ENCODE measurements around the gene CRIM1. TPM values are rescaled to one million over a fixed set of nuclear protein-coding genes. Genes with fewer than 3 reads are reported as not detected.

CRIM1 gene
- polyA plus RNA-seq, 2 of the 4 experiments (the other 2 are of a cell fraction), result 127 to 208 TPM

DNA sequence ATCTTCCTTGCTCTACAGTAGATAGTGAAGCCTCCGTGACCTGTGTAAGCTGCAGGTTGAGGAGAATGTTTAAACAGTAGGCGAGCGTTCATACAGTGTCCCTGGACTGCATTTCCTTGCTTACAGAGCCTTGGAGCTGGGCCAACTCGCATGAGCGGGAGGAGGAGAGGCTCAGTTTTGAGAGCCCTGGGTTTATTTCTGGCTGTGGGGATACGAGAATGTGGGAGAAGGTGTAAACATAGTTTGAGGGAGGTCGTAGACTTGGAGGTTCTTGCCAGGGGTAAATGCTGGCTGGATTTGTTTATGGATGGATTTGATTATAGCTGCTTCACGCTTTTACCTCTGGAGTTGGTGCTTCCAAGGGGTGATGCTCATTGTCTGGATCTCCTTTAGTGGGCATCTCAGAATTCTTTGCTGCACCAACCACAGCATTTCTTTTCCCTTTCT is 20.8 kb downstream of the CRIM1 start:
- no peaks in the 10 kb centered on the region for H3K9me3 ChIP-seq
- FAIRE-seq, result no peak
- ChIA-PET POLR2A (interaction anchor here (0.8 to 1.7 kb wide), 4 partner anchors 21 to 84 kb away, joined by 3 to 11 read pairs (median 4); partner anchors contain the start of gene CRIM1), CTCF (interaction anchor here (0.6 to 6.5 kb wide), 25 partner anchors 8 to 409 kb away, joined by 3 to 37 read pairs (median 3); partner anchors contain the start of gene CRIM1)
- peak in 1 of 2 experiments; percentile 77 for DNase-seq (ENCODE audit: low read depth in 1 of 2, low spot score in 1 of 2)
- TF ChIP-seq MAX (IDR thresholded peaks at IDR 0.05), result peak; percentile 28; the same call in 1 of the 2 replicates
- TF ChIP-seq HOXA7 (CRISPR knock-in tag; IDR thresholded peaks at IDR 0.05), result 0 out of 2 replicates have a peak, but pooled peaks have one; percentile 73
- 0 out of 5 replicates have a peak, but pooled peaks of 1 of the 2 experiments have one; percentile 12 for TF ChIP-seq JUN (IDR thresholded peaks at IDR 0.05)
- TF ChIP-seq RAD21 (conservative IDR thresholded peaks at IDR 0.05 in 1 of 2, IDR thresholded peaks at IDR 0.05 in 1 of 2), result no peak
- no peak for TF ChIP-seq BHLHE40 (IDR thresholded peaks at IDR 0.05; ENCODE audit: low read depth, low read length)
- no peak for TF ChIP-seq SMC3 (IDR thresholded peaks at IDR 0.05)
- no peak for TF ChIP-seq EHF (CRISPR knock-in tag; IDR thresholded peaks at IDR 0.05)
- TF ChIP-seq, protein P1, sequence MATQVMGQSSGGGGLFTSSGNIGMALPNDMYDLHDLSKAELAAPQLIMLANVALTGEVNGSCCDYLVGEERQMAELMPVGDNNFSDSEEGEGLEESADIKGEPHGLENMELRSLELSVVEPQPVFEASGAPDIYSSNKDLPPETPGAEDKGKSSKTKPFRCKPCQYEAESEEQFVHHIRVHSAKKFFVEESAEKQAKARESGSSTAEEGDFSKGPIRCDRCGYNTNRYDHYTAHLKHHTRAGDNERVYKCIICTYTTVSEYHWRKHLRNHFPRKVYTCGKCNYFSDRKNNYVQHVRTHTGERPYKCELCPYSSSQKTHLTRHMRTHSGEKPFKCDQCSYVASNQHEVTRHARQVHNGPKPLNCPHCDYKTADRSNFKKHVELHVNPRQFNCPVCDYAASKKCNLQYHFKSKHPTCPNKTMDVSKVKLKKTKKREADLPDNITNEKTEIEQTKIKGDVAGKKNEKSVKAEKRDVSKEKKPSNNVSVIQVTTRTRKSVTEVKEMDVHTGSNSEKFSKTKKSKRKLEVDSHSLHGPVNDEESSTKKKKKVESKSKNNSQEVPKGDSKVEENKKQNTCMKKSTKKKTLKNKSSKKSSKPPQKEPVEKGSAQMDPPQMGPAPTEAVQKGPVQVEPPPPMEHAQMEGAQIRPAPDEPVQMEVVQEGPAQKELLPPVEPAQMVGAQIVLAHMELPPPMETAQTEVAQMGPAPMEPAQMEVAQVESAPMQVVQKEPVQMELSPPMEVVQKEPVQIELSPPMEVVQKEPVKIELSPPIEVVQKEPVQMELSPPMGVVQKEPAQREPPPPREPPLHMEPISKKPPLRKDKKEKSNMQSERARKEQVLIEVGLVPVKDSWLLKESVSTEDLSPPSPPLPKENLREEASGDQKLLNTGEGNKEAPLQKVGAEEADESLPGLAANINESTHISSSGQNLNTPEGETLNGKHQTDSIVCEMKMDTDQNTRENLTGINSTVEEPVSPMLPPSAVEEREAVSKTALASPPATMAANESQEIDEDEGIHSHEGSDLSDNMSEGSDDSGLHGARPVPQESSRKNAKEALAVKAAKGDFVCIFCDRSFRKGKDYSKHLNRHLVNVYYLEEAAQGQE (IDR thresholded peaks at IDR 0.05), result no peak
- no peak for TF ChIP-seq ATOH8 (CRISPR knock-in tag; IDR thresholded peaks at IDR 0.05; ENCODE audit: low read depth)
- TF ChIP-seq BCL3 (IDR thresholded peaks at IDR 0.05), result 0 out of 3 replicates have a peak, but pooled peaks have one; percentile 8
- H3K4me3 ChIP-seq, result peak overlapping the region; percentile 17
- peak; percentile 16 to 25; a peak in 4 of 6 replicates for ATAC-seq
- H3K27ac ChIP-seq, result peak overlapping the region; percentile 75 to 84
- H3K4me2 ChIP-seq, result peak overlapping the region; percentile 90
- 7% methylated on average over 8 of the region's 8 CpGs for WGBS (ENCODE audit: missing lambda C conversion rate)
- peaks cover 100% of the 10 kb centered on the region for H3K4me1 ChIP-seq

DNA sequence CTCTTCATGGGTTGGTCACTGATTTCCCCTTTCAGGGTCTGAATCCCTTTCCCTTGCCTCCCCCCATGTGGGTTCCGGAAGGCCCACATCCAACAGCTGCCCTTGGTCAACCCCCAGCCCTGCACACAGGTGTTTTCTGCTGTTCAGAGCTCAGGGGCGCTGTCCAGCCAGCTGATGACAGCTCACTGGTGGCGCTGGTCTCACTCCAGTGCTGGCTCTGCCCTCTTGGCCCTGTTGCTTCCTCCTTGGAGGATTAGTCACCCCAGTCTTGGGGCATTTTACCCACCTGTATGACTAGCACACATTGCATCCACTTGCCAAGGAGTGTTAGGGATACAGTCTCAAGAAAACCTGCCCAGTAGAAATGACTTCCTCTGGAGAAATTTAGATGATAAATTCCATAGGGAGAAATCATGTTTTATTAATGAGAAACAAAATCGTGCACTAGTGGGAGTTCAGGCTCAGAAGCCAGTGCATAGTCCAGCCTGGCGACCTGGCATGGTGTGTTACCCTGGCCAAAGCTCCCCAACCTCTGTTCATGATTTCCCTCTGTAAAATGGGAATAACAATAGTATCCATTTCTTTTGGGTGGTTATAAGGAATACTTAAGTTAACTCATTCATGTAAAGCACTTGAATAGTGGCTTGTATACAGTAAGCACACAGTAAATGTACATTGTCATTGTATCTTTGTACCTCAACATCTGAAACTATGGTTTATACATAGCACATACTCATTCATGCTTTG is 21.6 kb downstream of the CRIM1 start:
- ChIA-PET CTCF (interaction anchor here (0.6 to 6.5 kb wide), 23 partner anchors 8 to 408 kb away, joined by 3 to 37 read pairs (median 3); partner anchors contain the start of gene CRIM1), POLR2A (interaction anchor here (1.3 to 1.7 kb wide), 3 partner anchors 22 to 83 kb away, joined by 4 to 11 read pairs (median 4); partner anchors contain the start of gene CRIM1)
- H3K4me3 ChIP-seq, result peak overlapping the region; percentile 17
- DNase-seq (ENCODE audit: low read depth in 1 of 2, low spot score in 1 of 2) (peak; percentile 79 to 80), FAIRE-seq (no peak), ATAC-seq (peak; percentile 33 to 55)
- peak overlapping the region; percentile 90 for H3K4me2 ChIP-seq
- H3K27ac ChIP-seq, result peak overlapping the region; percentile 75 to 84
- 6% methylated on average over 5 of the region's 5 CpGs for whole genome bisulfite sequencing (ENCODE audit: missing lambda C conversion rate)
- peaks cover 100% of the 10 kb centered on the region for H3K4me1 ChIP-seq
- no peaks in the 10 kb centered on the region for H3K9me3 ChIP-seq
- TF ChIP-seq RFX5 (IDR thresholded peaks at IDR 0.05) (no peak), ATOH8 (CRISPR knock-in tag; IDR thresholded peaks at IDR 0.05; ENCODE audit: low read depth) (no peak), ZFP36 (IDR thresholded peaks at IDR 0.05; ENCODE audit: borderline replicate concordance, partially characterized antibody) (no peak), PHF8 (IDR thresholded peaks at IDR 0.05; ENCODE audit: borderline replicate concordance, low read depth) (no peak), ZSCAN20 (CRISPR knock-in tag; IDR thresholded peaks at IDR 0.05) (no peak), CHD2 (IDR thresholded peaks at IDR 0.05; ENCODE audit: low read length, partially characterized antibody) (no peak), KDM5A (IDR thresholded peaks at IDR 0.05) (no peak), HOXA7 (CRISPR knock-in tag; IDR thresholded peaks at IDR 0.05) (peak; percentile 74; the same call in 1 of the 2 replicates), HDAC2 (IDR thresholded peaks at IDR 0.05) (no peak), BHLHE40 (IDR thresholded peaks at IDR 0.05; ENCODE audit: low read depth, low read length) (no peak), HEYL (CRISPR knock-in tag; IDR thresholded peaks at IDR 0.05) (no peak), KDM1A (IDR thresholded peaks at IDR 0.05; ENCODE audit: low read depth) (no peak), SREBF2 (IDR thresholded peaks at IDR 0.05) (no peak), CBX2 (IDR thresholded peaks at IDR 0.05; ENCODE audit: borderline replicate concordance, low read depth) (no peak), RCOR1 (IDR thresholded peaks at IDR 0.05; ENCODE audit: low read depth, low read length) (no peak), MAZ (IDR thresholded peaks at IDR 0.05; ENCODE audit: borderline replicate concordance, low read depth, low read length) (no peak), MAFK (IDR thresholded peaks at IDR 0.05; ENCODE audit: partially characterized antibody) (no peak), EHF (CRISPR knock-in tag; IDR thresholded peaks at IDR 0.05) (0 out of 2 replicates have a peak, but pooled peaks have one; percentile 23)
- TF ChIP-seq, protein P2, sequence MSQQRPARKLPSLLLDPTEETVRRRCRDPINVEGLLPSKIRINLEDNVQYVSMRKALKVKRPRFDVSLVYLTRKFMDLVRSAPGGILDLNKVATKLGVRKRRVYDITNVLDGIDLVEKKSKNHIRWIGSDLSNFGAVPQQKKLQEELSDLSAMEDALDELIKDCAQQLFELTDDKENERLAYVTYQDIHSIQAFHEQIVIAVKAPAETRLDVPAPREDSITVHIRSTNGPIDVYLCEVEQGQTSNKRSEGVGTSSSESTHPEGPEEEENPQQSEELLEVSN (IDR thresholded peaks at IDR 0.05; ENCODE audit: borderline replicate concordance, low read depth), result no peak
- TF ChIP-seq, protein P3, sequence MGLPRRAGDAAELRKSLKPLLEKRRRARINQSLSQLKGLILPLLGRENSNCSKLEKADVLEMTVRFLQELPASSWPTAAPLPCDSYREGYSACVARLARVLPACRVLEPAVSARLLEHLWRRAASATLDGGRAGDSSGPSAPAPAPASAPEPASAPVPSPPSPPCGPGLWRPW (IDR thresholded peaks at IDR 0.05), result no peak
